HuH-7 (cell line): ENCODE results near the gene SMAD1.
"Not testable (repeated sequence)": the region's sequence is repeated elsewhere in the genome, so short reads cannot be mapped to it uniquely, and the experiment has no call there.

Experiments
- DNase-seq: peaks from one replicate; pipeline ENCODE4 v3.0.0; 2011; ENCODE audit warnings: low spot score

SMAD1 gene

GRCh38 chr4:145564540-145564939, 82.9 kb downstream of the SMAD1 start:
- no peak for DNase-seq

DNA sequence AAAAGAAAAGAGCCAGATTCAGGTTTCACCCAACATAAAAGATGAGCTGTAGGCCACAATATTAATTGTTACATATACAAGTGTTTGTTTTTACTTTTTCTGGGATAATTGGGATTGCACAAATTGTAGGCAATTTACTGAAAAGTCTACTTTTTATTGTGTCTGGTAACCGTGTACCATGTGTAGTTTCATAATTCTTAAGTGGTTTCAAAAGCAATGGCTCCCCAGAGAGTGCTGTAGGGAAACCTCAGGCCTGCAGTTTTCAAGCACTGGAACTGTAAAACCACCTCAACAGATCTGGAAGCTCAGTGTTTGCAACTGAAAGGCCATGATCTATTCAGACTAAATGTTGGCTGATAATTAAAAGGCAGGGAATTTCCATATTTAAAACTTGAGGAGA, 83.7 kb downstream of the SMAD1 start:
- no peak for DNase-seq

DNA sequence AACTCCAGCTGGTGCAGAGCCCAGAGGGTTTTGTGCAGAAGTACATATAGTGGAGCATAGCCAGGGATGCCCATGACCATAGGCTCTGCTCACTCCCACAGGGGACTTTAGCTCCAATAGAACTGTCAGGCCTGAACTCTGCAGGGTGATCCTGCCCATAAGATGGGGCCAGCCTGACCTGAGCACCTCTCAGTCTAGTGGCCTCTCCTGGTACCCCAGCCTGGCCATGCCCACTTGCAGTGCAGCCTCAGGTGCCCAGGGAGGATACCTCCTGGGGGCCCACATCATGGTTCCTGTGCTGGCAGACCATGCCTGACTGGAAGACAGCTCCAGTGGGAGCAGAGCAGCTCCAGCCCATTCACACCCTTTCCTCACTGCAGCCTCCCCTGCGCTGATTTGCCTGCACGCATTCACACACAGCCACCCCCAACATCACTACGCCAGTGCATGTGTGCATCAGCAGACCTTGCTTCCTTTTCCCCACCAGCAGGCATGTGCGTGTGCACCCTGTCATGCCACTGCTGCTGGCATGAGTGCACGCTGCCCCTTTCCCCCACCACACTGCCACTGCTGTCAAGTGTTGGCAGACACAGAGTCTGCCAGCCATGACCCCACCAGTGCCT, 84.5 kb downstream of the SMAD1 start:
- DNase-seq, result no peak

GRCh38 chr4:145566768-145567167, 85.1 kb downstream of the SMAD1 start:
- DNase-seq, result no peak

DNA sequence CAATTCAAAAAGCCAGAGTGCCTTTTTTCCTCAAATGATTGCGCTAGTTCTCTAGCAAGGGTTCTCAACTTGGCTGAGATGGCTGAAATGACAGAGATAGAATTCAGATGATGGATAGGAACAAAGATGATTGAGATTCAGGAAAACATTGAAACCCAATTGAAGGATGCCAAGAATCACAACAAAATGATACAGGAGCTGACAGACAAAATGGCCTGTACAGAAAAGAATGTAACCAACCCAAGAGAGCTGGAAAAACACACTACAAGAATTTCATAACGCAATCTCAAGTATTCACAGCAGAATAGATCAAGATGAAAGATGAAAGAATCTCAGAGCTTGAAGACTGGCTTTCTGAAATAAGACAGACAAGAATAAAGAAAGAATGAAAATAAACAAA, 85.9 kb downstream of the SMAD1 start:
- DNase-seq, result no peak

- not testable (repeated sequence) for DNase-seq
Observed at GRCh38 chr4:145574546-145574945, 92.9 kb downstream of the SMAD1 start.

DNA sequence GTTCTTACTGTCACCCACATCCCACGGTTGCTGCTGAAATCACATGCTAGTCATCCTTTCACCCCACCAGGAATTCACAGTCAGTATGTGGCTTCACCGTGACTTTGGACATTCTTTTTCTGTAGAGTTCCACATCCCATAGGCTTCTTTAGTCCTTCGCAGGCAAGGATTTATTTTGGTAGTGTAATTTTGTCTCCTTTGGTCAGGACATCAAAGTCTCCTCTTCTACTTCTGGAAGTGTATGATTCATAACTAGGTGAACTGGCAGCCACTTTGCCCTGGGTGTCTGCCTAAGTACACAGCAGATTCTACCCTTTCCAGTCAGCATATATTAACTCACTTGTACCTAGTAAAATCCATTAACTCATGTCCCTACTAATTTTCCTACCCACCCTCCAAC, 99.3 kb downstream of the SMAD1 start:
- DNase-seq, result no peak

GRCh38 chr4:145583191-145584055, 101.8 kb downstream of the SMAD1 start:
- no peak for DNase-seq

GRCh38 chr4:145587088-145587754, 105.6 kb downstream of the SMAD1 start:
- no peak for DNase-seq

DNA sequence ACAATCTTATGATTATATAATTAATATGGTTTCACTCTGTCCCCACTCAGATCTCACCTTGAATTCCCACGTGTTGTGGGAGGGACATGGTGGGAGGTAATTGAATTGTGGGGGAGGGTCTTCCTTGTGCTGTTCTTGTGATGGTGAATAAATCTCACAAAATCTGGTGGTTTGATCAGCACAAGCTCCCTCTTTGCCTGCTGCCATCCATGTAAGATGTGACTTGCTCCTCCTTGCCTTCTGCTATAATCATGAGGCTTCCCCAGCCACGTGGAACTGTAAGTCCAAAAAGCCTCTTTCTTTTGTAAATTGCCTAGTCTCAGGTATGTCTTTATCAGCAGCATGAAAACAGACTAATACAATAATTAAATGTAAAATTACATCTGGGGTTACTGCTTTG, 107.7 kb downstream of the SMAD1 start:
- not testable (repeated sequence) for DNase-seq

DNA sequence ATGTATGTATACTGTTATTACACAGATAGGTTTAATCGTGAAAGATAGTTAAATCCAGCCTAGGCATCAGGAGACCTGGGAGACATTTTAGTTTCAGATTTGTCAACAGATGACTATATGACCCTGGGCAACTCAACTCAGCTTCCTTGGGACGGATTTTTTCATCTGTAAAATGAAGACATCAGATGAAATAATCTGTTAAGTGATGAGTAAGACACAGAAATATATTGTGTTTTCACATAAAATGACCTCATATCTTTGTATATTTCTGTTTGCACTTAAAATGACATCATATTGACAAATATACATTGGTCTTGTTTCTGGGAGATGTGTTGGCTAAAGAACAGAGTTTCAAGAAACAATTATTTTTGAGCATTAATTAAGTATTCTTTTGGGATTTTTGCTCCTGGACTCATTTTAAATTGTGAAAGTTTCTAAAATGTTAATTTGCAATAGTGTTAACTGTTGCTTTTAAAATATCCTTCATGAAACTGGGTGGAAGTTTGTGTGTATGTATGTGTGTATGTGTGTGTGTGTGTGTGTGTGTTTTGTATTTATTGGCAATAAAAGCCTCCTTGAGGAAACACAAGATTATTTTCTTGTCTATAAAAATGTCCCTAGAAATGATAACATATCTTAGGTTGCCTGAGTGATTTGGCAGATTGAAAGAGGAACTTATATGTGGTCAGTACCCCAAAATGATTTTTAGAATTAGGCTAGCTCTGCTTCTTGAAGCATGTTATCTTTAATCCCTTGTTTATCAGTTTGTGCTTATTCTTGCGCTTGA, 108.5 kb downstream of the SMAD1 start:
- no peak for DNase-seq

DNA sequence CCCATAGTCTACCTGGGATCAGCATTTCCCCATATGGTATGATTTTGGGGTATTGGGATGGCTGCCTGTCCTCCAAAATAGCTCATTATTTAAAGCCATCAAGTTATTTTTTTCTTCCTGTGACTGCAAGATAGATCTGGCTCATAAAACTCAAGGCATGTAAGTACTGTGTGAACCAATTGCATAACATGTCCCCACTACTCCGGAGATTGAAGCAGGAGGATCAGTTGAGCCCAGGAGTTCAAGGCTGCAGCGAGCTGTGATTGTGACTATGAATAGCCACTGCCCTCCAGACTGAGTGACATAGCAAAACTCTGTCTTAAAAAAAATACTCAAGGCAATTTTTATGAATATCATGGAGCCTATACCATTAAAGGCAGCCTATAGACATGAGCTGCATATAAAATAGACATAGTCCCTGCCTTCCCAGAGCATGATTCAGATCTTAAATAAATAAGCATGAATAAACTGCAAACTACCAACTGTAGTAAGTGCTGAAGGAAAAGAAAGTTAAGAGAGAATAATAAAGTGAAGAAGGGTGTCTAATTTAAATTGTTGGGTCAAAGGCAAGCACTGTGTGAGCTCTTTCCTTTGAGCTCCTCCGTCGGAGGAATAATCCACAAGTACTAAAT, 120.6 kb downstream of the SMAD1 start:
- DNase-seq, result no peak

DNA sequence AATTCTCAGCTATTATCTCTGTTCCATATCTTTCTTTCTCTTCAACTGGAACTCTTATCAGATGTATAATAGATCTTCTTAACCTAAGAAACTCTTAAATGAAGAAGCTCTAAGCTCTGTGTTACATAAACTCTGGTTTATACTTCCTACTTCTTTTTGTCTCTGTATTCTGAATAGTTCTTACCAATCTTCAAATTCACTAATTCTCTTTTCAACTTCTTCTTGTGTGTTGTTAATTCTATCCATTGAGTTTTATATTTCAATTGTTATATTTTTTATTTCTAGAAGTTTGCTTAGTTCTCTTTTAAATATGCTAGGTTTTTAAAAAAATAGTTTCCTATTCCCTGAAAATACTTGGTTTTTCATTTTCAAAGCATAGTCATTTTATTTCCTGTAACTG, 124.3 kb downstream of the SMAD1 start:
- DNase-seq, result no peak
